Naive thymus-derived CD4-positive, alpha-beta T cell (primary cell): ENCODE results near the gene SPTAN1. TPM values are rescaled to one million over a fixed set of nuclear protein-coding genes. Genes with fewer than 3 reads are reported as not detected.
A peak's percentile ranks its signal among the peaks of the same experiment; 100 is the strongest.
"Not testable (repeated sequence)": the region's sequence is repeated elsewhere in the genome, so short reads cannot be mapped to it uniquely, and the experiment has no call there.

Experiments
- ATAC-seq: fragments of 150-1000 bp; cut with Tn5 transposase; 2 replicates; pipeline ENCODE4 v1.10.0; 2021; ENCODE audit warnings: mild to moderate bottlenecking, moderate library complexity
- CTCF ChIA-PET: fragments of 350-600 bp; sonication (Branson Sonifier 250); formaldehyde crosslinking; loops from one replicate; lab custom pipeline; 2021; ENCODE audit warnings: antibody characterized with exemption; lab: Charles Lee
- POLR2A ChIA-PET: fragments of 350-600 bp; sonication (Branson Sonifier 250); formaldehyde crosslinking; loops from one replicate; lab custom pipeline; 2021; ENCODE audit warnings: antibody characterized with exemption, inconsistent platforms; lab: Charles Lee
- DNase-seq, 9 donors: peaks; one replicate each; pipeline versions ENCODE4 v3.0.0 to v3.0.0-alpha.2; 2020 to 2022; ENCODE audit warnings: mixed read lengths in 1 of 9
- H3K27ac ChIP-seq: one replicate; pipeline ENCODE4 v1.7.0; 2013; ENCODE audit warnings: mild to moderate bottlenecking, low read depth, low read length, moderate library complexity
- H3K27me3 ChIP-seq, 2 donors: one replicate each; pipeline ENCODE4 v1.7.0; 2013; ENCODE audit warnings: low read length in 2 of 2, mild to moderate bottlenecking in 2 of 2, moderate library complexity in 2 of 2; ENCODE audit not compliant: control insufficient read depth in 2 of 2, insufficient read depth in 2 of 2
- H3K36me3 ChIP-seq, 3 experiments: 1 replicate in 2 of 3; 2 replicates in 1 of 3; pipeline ENCODE4 v1.7.0; 2013; ENCODE audit warnings: low read length in 3 of 3, mild to moderate bottlenecking in 3 of 3, moderate library complexity in 1 of 3; ENCODE audit not compliant: insufficient read depth in 3 of 3, control insufficient read depth in 2 of 3
- H3K4me1 ChIP-seq, 2 donors: one replicate each; pipeline ENCODE4 v1.7.0; 2013; ENCODE audit warnings: low read length in 2 of 2, mild to moderate bottlenecking in 2 of 2, moderate library complexity in 1 of 2; ENCODE audit not compliant: control insufficient read depth in 2 of 2, insufficient read depth in 2 of 2
- H3K4me3 ChIP-seq: 2 replicates; pipeline ENCODE4 v1.7.0; 2013; ENCODE audit warnings: mild to moderate bottlenecking, low read length
- H3K9me3 ChIP-seq, 3 experiments: 1 replicate in 2 of 3; 2 replicates in 1 of 3; pipeline ENCODE4 v1.7.0; 2013; ENCODE audit warnings: low read length in 3 of 3; ENCODE audit not compliant: control insufficient read depth in 2 of 3
- H3K27ac Mint-ChIP-seq, 9 donors: one replicate each; pipeline ENCODE4 v1.8.0; 2020 to 2022; ENCODE audit warnings: mixed read lengths in 9 of 9, mild to moderate bottlenecking in 8 of 9, moderate library complexity in 5 of 9, inconsistent platforms in 2 of 9
- H3K27me3 Mint-ChIP-seq, 5 donors: one replicate each; pipeline ENCODE4 v1.8.0; 2021 to 2022; ENCODE audit warnings: mixed read lengths in 5 of 5, mild to moderate bottlenecking in 1 of 5
- H3K36me3 Mint-ChIP-seq, 5 donors: one replicate each; pipeline ENCODE4 v1.8.0; 2020 to 2022; ENCODE audit warnings: mixed read lengths in 5 of 5, mild to moderate bottlenecking in 3 of 5, inconsistent platforms in 1 of 5
- H3K4me1 Mint-ChIP-seq, 7 donors: one replicate each; pipeline ENCODE4 v1.8.0; 2020 to 2022; ENCODE audit warnings: mixed read lengths in 7 of 7, mild to moderate bottlenecking in 3 of 7, inconsistent platforms in 1 of 7
- H3K4me3 Mint-ChIP-seq, 10 donors: one replicate each; pipeline ENCODE4 v1.8.0; 2020 to 2022; ENCODE audit warnings: mild to moderate bottlenecking in 10 of 10, mixed read lengths in 10 of 10, moderate library complexity in 6 of 10, inconsistent platforms in 2 of 10
- H3K9me3 Mint-ChIP-seq, 11 donors: one replicate each; pipeline ENCODE4 v1.8.0; 2020 to 2022; ENCODE audit warnings: mixed read lengths in 11 of 11, mild to moderate bottlenecking in 4 of 11, inconsistent platforms in 1 of 11, moderate library complexity in 1 of 11
- intact Hi-C, 2 donors: fragments of 100-400 bp; cut with micrococcal nuclease; formaldehyde crosslinking; loops; one replicate each; pipeline ENCODE4 v1.15.1; 2023
- polyA plus RNA-seq, 2 donors: library from polyadenylated mRNA; unstranded; fragments of 300-500 nt; fragmentation: Illumina TruSeq; gene quantifications; one replicate each; pipeline ENCODE4 v1.2.3, GENCODE V29; 2021
- total RNA-seq, 6 experiments: library from RNA in 5 of 6; stranded (reverse) in 5 of 6; gene quantifications; 1 replicate in 5 of 6; 2 replicates in 1 of 6; pipeline ENCODE4 v1.2.3 and lab custom pipeline; 2021 to 2026

SPTAN1 gene
- total and polyA plus RNA-seq, 7 experiments from 2014 or later: 46.6 to 433 (median 365) TPM

DNA sequence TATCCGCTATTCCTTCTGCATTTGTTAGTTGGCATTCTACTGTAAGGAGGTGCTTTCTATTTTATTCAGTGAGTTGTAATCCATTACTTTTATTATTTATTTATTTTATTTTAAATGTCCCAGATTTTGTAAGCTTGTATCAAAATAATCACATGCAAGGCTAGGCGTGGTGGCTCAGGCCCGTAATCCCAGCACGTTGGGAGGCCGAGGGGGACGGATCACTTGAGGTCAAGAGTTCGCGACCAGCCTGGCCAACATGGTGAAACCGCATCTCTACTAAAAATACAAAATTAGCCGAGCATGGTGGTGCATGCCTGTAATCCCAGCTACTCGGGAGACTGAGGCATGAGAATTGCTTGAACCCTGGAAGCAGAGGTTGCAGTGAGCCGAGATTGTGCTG, 46.5 kb upstream of the SPTAN1 start:
- DNase-seq, H3K27me3 Mint-ChIP-seq, CTCF ChIA-PET, H3K4me3 ChIP-seq, H3K27me3 ChIP-seq, ATAC-seq, H3K9me3 Mint-ChIP-seq, H3K9me3 ChIP-seq: not testable (repeated sequence)
- Histone ChIP-seq H3K4me1 (peaks cover 8 to 11% of the 10 kb centered on the region in 2 donors), H3K27ac (peak overlapping the region; percentile 92), H3K36me3 (peaks cover 0 to 31% (median 0%) of the 10 kb centered on the region in 3 experiments)
- Mint-ChIP-seq H3K4me3 (peak overlapping the region in 9 of 10 donors; percentile 92 to 100 (median 99)), H3K27ac (peak overlapping the region in 3 of 9 donors; percentile 94 to 100 (median 96)), H3K4me1 (peaks cover 0 to 38% (median 34%) of the 10 kb centered on the region in 7 donors), H3K36me3 (peaks cover 0 to 21% (median 14%) of the 10 kb centered on the region in 5 donors)
- intact Hi-C loops: loop anchor here (1.0 to 2.0 kb wide), 4 partner anchors 47 to 265 kb away; partner anchors contain the start of genes SPTAN1 (in 1 of the 2) and ZER1 (in 1 of the 2)
- POLR2A ChIA-PET: interaction anchor here (0.7 to 3.6 kb wide), 6 partner anchors 46 to 226 kb away, joined by 3 to 38 read pairs (median 4); partner anchors contain the start of genes SPTAN1 and ZDHHC12

DNA sequence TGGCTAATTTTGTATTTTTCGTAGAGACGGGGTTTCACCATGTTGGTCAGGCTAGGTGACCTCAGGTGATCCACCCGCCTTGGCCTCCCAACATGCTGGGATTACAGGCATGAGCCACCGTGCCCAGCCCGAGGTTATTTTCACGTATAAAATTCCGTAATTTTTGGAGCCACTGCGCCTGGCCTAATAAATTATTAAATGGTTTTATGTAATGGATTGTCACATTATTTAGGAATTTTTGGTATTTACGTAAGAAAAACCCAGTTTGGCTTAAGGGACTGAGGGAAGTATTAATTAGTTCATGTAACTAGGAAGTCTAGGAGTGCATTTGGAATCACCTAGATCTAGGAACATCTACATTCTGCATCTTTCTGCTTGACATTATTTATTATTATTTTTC, 39.6 kb upstream of the SPTAN1 start:
- intact Hi-C loops: no loop called here
- Mint-ChIP-seq H3K36me3 (peaks cover 2 to 38% (median 21%) of the 10 kb centered on the region in 5 donors), H3K4me1 (peaks cover 6 to 27% (median 19%) of the 10 kb centered on the region in 7 donors), H3K27me3 (no peaks in the 10 kb centered on the region), H3K9me3 (no peaks in the 10 kb centered on the region), H3K27ac (no peak overlapping the region), H3K4me3 (no peak overlapping the region)
- ChIA-PET CTCF (no interaction called here), POLR2A (no interaction called here)
- Histone ChIP-seq H3K27ac (no peak overlapping the region), H3K27me3 (no peaks in the 10 kb centered on the region), H3K9me3 (no peaks in the 10 kb centered on the region), H3K4me3 (no peak overlapping the region), H3K36me3 (peaks cover 0 to 76% (median 15%) of the 10 kb centered on the region in 3 experiments), H3K4me1 (peaks cover 0 to 18% of the 10 kb centered on the region in 2 donors)
- DNase-seq (no peak), ATAC-seq (no peak)

DNA sequence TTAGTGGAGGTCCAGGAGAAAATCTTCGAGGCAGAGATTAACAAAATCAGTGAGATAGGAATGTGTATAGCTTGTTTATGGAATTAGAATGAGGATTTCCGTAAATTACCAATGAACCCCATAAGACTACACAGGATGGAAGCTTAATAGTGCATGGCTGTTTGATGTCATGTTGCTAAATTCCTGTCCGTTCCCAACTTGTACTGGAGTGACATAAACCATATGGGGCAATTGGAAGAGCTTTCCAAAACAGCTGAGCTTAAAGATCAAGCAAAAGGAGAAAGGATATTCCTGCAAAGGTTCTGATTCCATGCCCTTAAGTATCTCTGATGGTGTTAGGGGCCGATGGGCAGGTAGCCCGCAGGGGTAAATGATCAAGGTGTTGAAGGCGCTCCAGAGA, 30.4 kb upstream of the SPTAN1 start:
- CTCF ChIA-PET: no interaction called here
- DNase-seq: no peak
- Mint-ChIP-seq H3K27me3 (no peaks in the 10 kb centered on the region), H3K4me3 (no peak overlapping the region), H3K36me3 (peaks cover 8 to 55% (median 37%) of the 10 kb centered on the region in 5 donors), H3K27ac (peak overlapping the region in 1 of 9 donors; percentile 4), H3K9me3 (peaks cover 0 to 4% (median 0%) of the 10 kb centered on the region in 11 donors), H3K4me1 (peaks cover 0 to 14% (median 0%) of the 10 kb centered on the region in 7 donors)
- no peak overlapping the region for H3K4me3 ChIP-seq
- POLR2A ChIA-PET: interaction anchor here (0.6 to 1.5 kb wide), 2 partner anchors 29 to 228 kb away, joined by 3 to 5 read pairs; no protein-coding TSS in a partner anchor
- no peaks in the 10 kb centered on the region for H3K27me3 ChIP-seq
- H3K9me3 ChIP-seq: no peaks in the 10 kb centered on the region
- no peaks in the 10 kb centered on the region for H3K4me1 ChIP-seq
- no peak overlapping the region for H3K27ac ChIP-seq
- H3K36me3 ChIP-seq: peaks cover 14 to 80% (median 21%) of the 10 kb centered on the region in 3 experiments
- ATAC-seq: no peak
- intact Hi-C loops: no loop called here

DNA sequence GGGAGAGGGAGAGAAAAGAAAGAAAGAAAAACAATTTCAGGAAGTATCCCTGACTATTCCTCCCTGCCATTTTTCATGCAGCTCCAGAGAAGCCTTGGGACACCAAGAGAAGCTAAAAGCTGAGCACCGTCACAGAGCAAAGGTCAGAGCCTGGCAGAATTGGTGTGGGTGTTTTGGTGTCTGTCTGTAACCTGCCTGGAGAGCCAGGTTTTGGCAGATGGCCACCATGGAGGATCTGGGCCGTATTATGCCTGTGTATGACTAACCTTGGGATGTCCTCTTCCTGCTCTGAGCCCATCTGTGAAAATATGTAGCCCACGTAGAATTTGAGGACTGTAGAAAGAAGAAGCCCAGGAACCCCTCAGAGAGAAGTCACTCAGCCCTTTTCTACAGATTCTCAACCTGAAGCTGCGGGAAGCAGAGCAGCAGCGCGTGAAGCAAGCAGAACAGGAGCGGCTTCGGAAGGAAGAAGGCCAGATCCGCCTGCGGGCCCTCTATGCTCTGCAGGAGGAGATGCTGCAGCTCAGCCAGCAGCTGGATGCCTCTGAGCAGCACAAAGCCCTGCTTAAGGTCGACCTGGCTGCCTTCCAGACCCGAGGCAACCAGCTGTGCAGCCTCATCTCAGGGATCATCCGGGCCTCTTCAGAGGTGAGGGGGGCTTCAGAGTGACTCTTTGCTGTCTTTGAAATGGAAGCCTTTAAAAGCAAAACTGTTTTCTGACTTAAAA, 29.0 kb upstream of the SPTAN1 start:
- ChIA-PET POLR2A (interaction anchor here (0.7 kb wide), 1 partner anchor 346 kb away, joined by 3 read pairs; no protein-coding TSS in a partner anchor), CTCF (no interaction called here)
- Histone ChIP-seq H3K27me3 (no peaks in the 10 kb centered on the region), H3K4me3 (no peak overlapping the region), H3K9me3 (no peaks in the 10 kb centered on the region), H3K36me3 (peaks cover 21 to 79% (median 24%) of the 10 kb centered on the region in 3 experiments), H3K4me1 (no peaks in the 10 kb centered on the region), H3K27ac (no peak overlapping the region)
- ATAC-seq (no peak), DNase-seq (no peak)
- Mint-ChIP-seq H3K27me3 (no peaks in the 10 kb centered on the region), H3K4me1 (peaks cover 0 to 5% (median 0%) of the 10 kb centered on the region in 7 donors), H3K27ac (peak overlapping the region in 3 of 9 donors; percentile 42 to 51 (median 42)), H3K36me3 (peaks cover 4 to 44% (median 24%) of the 10 kb centered on the region in 5 donors), H3K4me3 (no peak overlapping the region), H3K9me3 (peaks cover 0 to 4% (median 0%) of the 10 kb centered on the region in 11 donors)
- intact Hi-C loops: no loop called here

DNA sequence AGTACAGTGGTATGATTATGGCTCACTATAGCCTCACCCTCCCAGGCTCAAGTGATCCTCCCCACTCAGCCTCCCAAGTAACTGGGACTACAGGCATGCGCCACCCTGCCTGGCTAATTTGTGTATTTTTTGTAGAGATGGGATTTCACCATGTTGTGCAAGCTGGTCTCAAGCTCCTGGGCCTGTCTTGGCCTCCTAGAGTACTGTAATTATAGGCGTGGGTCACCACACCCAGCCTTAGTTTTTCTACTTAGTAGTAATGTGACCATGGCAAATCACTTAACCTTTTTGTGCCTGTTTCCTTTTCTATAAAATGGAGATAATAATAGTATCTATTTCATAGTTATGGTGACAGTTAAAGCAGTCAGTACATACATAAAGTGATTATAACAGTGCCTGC, 25.7 kb upstream of the SPTAN1 start:
- Mint-ChIP-seq H3K4me1 (peaks cover 0 to 4% (median 0%) of the 10 kb centered on the region in 7 donors), H3K9me3 (no peaks in the 10 kb centered on the region), H3K4me3 (no peak overlapping the region), H3K27ac (no peak overlapping the region), H3K27me3 (no peaks in the 10 kb centered on the region), H3K36me3 (peaks cover 10 to 41% (median 25%) of the 10 kb centered on the region in 5 donors)
- ChIA-PET POLR2A (interaction anchor here (1.0 kb wide), 1 partner anchor 15 kb away, joined by 3 read pairs; no protein-coding TSS in a partner anchor), CTCF (interaction anchor here (1.0 kb wide), 1 partner anchor 8 kb away, joined by 3 read pairs; no protein-coding TSS in a partner anchor)
- intact Hi-C loops: no loop called here
- H3K27me3 ChIP-seq: no peaks in the 10 kb centered on the region
- no peak for DNase-seq
- peaks cover 24 to 88% (median 40%) of the 10 kb centered on the region in 3 experiments for H3K36me3 ChIP-seq
- H3K9me3 ChIP-seq: no peaks in the 10 kb centered on the region
- no peaks in the 10 kb centered on the region for H3K4me1 ChIP-seq
- no peak overlapping the region for H3K27ac ChIP-seq
- no peak for ATAC-seq
- no peak overlapping the region for H3K4me3 ChIP-seq

DNA sequence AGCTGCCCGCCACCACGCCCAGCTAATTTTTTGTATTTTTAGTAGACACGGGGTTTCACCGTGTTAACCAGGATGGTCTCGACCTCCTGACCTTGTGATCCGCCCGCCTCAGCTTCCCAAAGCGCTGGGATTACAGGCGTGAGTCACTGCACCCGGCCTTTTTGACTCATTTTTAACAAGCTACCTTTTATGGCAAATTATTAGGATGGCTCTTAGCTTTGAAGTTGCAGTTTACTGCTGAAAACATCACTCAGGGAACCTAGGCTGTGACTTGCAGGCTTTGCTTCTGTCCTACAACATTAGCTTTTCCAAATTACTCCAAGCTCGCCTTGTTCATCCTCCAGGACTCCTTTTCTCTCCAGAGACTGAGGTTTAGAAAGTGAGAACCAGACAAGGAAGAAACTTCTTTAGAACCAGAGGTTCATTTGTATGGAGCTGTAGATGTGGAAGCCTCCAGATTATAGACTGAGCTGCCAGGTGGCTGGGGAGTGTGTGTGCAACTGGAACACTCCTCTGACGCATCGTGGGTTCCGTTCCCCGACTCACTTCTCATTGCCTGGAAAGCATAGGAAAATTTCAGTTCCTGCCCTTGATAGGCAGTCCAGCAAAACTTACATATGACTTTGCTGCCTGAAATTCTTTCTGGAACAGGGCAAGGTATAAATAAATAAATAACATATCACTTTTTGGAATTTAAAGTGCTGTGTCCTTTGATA, 23.8 kb upstream of the SPTAN1 start:
- Histone ChIP-seq H3K4me3 (no peak overlapping the region), H3K36me3 (peaks cover 23 to 87% (median 29%) of the 10 kb centered on the region in 3 experiments), H3K9me3 (no peaks in the 10 kb centered on the region), H3K27ac (no peak overlapping the region), H3K27me3 (no peaks in the 10 kb centered on the region), H3K4me1 (no peaks in the 10 kb centered on the region)
- POLR2A ChIA-PET: interaction anchor here (0.6 kb wide), 1 partner anchor 37 kb away, joined by 3 read pairs; no protein-coding TSS in a partner anchor
- H3K36me3 Mint-ChIP-seq: peaks cover 6 to 33% (median 24%) of the 10 kb centered on the region in 5 donors
- intact Hi-C loops: no loop called here
- no peak overlapping the region for H3K4me3 Mint-ChIP-seq
- H3K9me3 Mint-ChIP-seq: no peaks in the 10 kb centered on the region
- no peak for ATAC-seq
- CTCF ChIA-PET: no interaction called here
- peaks cover 0 to 3% (median 0%) of the 10 kb centered on the region in 7 donors for H3K4me1 Mint-ChIP-seq
- no peaks in the 10 kb centered on the region for H3K27me3 Mint-ChIP-seq
- DNase-seq: no peak
- peak overlapping the region in 2 of 9 donors; percentile 5 to 41 for H3K27ac Mint-ChIP-seq
